ENCODE results near the gene TMPRSS9. TPM values are rescaled to one million over a fixed set of nuclear protein-coding genes. Genes with fewer than 3 reads are reported as not detected.
"Not testable (repeated sequence)": the region's sequence is repeated elsewhere in the genome, so short reads cannot be mapped to it uniquely, and the experiment has no call there.

Gene TMPRSS9
- total RNA-seq, 2 donors from 2014 or later, result not detected

DNA sequence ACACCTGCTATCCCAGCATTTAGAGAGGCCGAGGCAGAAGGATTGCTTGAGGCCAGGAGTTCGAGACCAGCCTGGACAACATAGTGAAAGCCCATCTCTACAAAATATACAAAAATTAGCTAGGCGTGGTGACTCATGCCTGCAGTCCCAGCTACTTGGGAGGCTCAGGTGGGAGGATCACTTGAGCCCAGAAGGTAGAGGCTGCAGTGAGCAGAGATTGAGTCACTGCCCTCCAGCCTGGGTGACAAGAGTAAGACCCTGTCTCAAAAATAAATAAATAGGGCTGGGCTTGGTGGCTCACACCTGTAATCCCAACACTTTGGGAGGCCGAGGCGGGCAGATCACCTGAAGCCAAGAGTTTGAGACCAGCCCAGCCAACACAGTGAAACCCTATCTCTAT lies 103.6 kb downstream of the TMPRSS9 start:
- intact Hi-C loops (cut with DNase I), result loop anchor here in 1 of 2 donors (2.0 kb wide), 1 partner anchor 35 kb away; no protein-coding TSS in a partner anchor
- DNase-seq (ENCODE audit: low spot score), result not testable (repeated sequence)

DNA sequence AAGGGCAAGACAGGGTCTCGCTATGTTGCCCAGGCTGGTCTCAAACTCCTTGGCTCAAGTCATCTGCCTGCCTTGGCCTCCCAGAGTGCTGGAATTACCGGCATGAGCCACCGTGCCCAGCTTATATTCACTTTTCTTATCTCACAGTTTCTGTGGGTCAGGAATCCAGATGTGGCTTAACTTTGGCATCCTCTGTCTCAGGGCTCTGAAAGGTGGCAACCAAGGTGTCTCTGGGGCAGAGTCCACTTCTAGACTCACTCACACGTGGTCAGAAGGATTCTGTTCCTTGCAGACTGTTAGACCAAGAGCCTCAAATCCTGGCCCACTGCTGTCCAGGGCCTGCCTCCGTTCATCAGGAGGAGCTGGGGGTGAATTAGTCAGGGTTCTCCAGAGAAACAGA lies 104.3 kb downstream of the TMPRSS9 start:
- DNase-seq (ENCODE audit: low spot score), result no peak
- intact Hi-C loops (cut with DNase I), result loop anchor here in 1 of 2 donors (2.0 kb wide), 1 partner anchor 36 kb away; no protein-coding TSS in a partner anchor

DNA sequence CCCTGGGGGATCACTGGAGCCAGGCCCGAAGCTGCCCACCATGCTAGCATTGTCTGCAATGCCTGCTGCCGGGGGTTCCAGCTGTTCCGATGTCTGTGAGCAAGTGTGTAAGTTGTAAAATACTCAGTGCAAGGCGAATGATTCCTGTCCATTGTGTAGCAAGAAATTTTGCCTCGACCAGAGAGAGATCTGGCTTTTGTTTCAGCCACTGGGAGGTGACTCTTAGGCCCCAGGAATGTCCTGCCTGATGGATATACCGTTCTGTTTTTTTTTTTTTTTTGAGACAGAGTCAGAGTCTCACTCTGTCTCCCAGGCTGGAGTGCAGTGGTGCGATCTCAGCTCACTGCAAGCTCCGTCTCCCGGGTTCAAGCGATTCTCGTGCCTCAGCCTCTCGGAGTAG lies 108.5 kb downstream of the TMPRSS9 start:
- no peak for DNase-seq (ENCODE audit: low spot score)
- intact Hi-C loops (cut with DNase I), result no loop called here

DNA sequence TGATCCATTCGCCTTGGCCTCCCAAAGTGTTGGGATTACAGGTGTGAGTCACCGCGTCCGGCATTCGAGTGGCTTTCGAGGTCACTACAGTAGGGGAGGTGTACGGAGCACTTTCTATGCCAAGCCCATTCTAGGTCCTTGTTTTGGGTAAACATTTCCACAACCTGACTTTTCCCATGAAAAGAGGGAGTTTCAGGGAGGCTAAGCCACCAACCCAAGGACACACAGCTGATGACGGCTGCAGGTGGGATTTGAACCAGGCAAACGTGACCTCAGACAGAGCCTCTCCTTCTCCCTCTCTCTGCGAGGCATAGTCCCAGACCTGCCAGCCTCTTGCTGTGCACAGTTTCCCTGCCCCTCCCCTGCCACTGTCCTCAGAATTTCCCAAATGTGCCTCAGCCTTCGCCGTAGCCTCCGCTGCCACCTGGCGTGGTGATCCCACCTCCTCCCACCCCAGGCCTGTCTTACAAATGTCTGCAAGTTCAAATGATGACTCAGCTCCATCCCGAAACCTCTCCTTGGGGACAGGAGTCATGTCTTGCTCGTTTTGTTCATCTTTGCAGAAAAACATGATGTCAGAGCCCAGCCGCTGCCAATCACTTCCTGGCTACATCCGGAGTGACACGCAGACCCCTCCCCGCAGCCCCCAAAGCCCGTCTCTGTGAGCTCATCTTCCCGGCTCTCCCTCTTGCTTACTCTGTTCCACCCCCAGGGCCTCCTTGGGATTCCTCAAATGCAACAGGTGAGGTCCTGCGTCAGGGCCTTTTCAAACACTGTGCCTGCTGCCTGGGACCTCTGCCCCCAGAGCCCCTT lies 109.2 kb downstream of the TMPRSS9 start:
- intact Hi-C loops (cut with DNase I), result no loop called here

DNA sequence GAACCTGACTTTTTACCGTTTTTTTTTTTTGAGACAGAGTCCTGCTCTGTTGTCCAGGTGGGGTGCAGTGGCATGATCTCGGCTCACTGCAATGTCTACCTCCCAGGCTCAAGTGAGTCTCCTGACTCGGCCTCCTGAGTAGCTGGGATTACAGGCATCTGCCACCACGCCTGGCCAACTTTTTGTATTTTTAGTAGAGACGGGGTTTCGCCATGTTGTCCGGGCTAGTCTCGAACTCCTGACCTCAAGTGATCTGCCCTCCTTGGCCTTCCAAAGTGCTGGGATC lies 109.8 kb downstream of the TMPRSS9 start:
- DNase-seq (ENCODE audit: low spot score), result not testable (repeated sequence)
- intact Hi-C loops (cut with DNase I), result loop anchor here in 1 of 2 donors (5.0 to 10.0 kb wide), 2 partner anchors 115 to 142 kb away; no protein-coding TSS in a partner anchor

More for the DNA sequence above, 109.2 kb downstream of the TMPRSS9 start:
- no peak for DNase-seq (ENCODE audit: low spot score)

DNA sequence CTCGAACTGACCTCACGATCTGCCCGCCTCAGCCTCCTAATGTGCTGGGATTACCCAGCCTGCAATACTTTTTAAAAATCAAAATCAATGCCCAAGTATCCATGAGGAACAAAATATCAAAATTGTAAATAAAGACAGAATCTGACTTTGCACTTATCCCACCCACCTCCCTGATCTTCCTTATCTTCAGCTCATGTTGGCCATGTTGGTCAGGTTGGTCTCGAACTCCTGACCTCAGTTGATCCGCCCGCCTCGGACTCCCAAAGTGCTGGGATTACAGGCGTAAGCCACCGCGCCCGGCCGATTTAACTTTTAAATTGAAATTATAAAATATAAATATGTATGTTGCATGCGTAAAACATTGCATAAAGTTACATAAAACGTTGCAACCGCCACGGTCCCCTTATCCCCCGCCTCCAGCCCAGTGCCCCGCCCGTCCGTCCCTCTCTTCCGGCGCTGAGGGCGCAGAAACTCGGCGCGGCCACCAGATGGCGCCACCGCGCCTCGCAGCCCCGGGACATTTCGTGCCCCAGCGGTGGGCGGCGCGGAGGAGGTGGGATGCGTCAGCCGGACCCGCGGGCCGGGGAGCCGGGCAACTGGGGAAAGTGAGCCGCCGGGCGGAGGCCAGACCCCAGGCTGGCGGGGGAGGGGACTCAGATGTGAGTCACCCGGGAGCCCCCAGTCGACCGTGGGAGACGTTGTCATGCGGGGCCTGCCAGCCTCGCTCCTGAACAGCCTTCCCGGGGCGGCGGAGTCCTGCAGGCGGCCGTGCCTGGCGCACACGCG lies 114.4 kb downstream of the TMPRSS9 start:
- DNase-seq (ENCODE audit: low spot score), result peak; percentile 97
- intact Hi-C loops (cut with DNase I), result loop anchor here (2.0 to 10.0 kb wide), 4 partner anchors 68 to 138 kb away; no protein-coding TSS in a partner anchor

DNA sequence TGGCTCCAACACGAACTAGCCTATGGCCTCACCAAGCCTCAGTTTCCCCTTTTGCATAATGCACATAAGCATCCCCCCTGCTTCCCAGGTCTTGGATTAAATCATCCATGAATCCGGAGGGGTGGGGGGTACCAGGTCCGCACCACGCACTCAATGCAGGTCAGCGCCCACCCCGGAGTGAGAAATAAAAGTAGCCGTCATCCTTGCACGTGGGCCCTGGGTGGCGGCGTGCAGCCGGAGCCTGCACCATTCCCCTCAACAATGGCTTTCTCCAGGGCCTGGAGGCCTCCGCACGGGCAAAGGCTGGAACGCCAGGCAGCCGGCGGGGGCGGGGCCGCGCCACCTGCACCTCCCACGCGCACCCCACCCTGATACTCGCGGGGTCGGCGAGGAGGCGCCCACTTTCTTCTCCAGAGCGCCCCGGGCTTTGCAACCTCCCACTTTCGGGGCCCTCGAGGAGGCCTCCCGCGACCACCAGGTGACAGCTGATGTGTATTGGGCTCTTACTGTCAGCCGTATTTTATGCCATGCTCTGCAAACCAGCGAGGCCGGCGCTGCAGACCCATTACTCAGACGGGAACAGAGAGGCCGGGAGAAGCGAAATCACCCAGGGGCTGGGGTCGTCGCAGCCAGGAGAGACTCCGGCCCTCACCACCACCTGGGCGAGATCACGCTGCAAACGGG lies 115.1 kb downstream of the TMPRSS9 start:
- intact Hi-C loops (cut with DNase I), result loop anchor here (2.0 to 10.0 kb wide), 3 partner anchors 67 to 136 kb away; no protein-coding TSS in a partner anchor
- peak; percentile 90 for DNase-seq (ENCODE audit: low spot score)

Small RNA genes lying within 50 kb of the gene (microRNA-seq; reads per million reads assigned to microRNA genes)
- gene MIR7108 (ENCODE audit: borderline microRNAs expressed in 2 of 2), result 0 reads per million in 2 donors

Other genes with a start within 250 kb of the TMPRSS9 start
- 10 to 100 TPM; 73.9 to 93.3 TPM for gene AP3D1, start 208.7 kb upstream of the TMPRSS9 start, total RNA-seq
- 10 to 100 TPM; 14.7 to 23.3 TPM for gene DOT1L, start 196.3 kb upstream of the TMPRSS9 start, total RNA-seq
- gene PLEKHJ1, start 123.9 kb upstream of the TMPRSS9 start, total RNA-seq, result 10 to 100 TPM; 24.3 to 27.6 TPM
- gene SF3A2, start 123.4 kb upstream of the TMPRSS9 start, total RNA-seq, result 10 to 100 TPM; 35.0 to 36.6 TPM
- gene AMH, start 110.9 kb upstream of the TMPRSS9 start, total RNA-seq, result 1 to 10 TPM in 1 of 2 donors, under 1 TPM in 1; 0.46 to 1.1 TPM
- gene JSRP1, start 103.8 kb upstream of the TMPRSS9 start, total RNA-seq, result not detected
- 1 to 10 TPM in 1 of 2 donors, under 1 TPM in 1; 0.90 to 2.0 TPM for gene PEAK3, start 78.1 kb upstream of the TMPRSS9 start, total RNA-seq
- gene LINGO3, start 52.1 kb upstream of the TMPRSS9 start, total RNA-seq, result under 1 TPM in 1 of 2 donors, not detected in 1; 0.10 TPM
- gene LSM7, start 31.7 kb upstream of the TMPRSS9 start, total RNA-seq, result 10 to 100 TPM; 46.2 to 50.5 TPM
- 10 to 100 TPM; 20.7 to 36.9 TPM for gene SPPL2B, start 31.6 kb upstream of the TMPRSS9 start, total RNA-seq
- gene TIMM13, start 67.3 kb downstream of the TMPRSS9 start, total RNA-seq, result 10 to 100 TPM; 32.8 to 37.2 TPM
- 10 to 100 TPM; 14.4 to 17.9 TPM for gene LMNB2, start 96.7 kb downstream of the TMPRSS9 start, total RNA-seq
- 100 to 1,000 TPM; 120 to 160 TPM for gene GADD45B, start 115.9 kb downstream of the TMPRSS9 start, total RNA-seq

All from posterior vena cava (tissue), 2 donors.